CD4-positive, alpha-beta T cell treated with Interleukin-21 for 1 hour (primary cell): ENCODE results near the gene COL27A1.

Experiments
- DNase-seq: peaks from one replicate; pipeline ENCODE4 v3.0.0-alpha.2; 2020

COL27A1 gene

DNA sequence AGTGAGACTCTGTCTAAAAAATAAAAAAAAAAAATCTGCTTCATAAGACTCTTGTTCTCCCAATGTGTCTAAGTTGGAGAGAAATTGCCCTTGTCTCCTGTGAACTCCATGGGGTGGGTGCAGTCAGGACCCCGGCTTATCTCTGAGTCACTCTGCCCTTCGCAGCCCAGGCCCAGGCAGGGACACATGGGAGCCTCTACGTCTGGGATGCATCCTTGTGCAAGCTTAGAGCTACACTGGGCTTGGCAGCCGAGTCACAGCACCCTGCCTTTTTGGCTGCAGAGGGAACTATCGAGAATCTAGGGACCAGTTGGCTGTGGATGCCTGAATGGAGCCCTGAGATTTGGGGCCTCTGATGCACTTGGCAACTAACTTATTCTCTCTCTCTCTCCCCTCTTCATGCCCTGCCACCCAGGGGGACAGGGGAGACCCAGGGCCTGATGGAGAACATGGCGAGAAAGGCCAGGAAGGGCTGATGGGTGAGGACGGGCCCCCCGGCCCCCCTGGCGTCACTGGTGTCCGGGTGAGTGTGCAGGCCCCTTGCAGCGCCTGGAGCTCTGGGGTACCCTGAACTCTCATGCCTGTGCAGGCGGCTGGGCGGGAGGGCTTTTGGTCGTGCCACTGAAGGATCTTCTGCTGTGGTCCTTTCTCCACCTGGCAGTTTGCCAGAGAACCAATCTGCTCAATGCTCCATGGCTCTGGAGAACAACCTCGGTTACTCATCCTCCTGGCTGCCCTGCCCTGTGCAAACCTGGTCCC lies 120.1 kb downstream of the COL27A1 start:
- no peak for DNase-seq

GRCh38 chr9:114276908-114277821 lies 121.8 kb downstream of the COL27A1 start:
- no peak for DNase-seq

- DNase-seq = no peak
These were observed 123.0 kb downstream of the COL27A1 start for GRCh38 chr9:114278356-114278755.

- DNase-seq = no peak
These were observed 123.7 kb downstream of the COL27A1 start for GRCh38 chr9:114278881-114279570.

- no peak for DNase-seq
These were observed 124.4 kb downstream of the COL27A1 start for GRCh38 chr9:114279693-114280092.

- no peak for DNase-seq
These were observed 125.5 kb downstream of the COL27A1 start for GRCh38 chr9:114280636-114281472.

- DNase-seq = no peak
These were observed 126.3 kb downstream of the COL27A1 start for GRCh38 chr9:114281473-114282103.

- no peak for DNase-seq
These were observed 126.8 kb downstream of the COL27A1 start for GRCh38 chr9:114282104-114282485.

GRCh38 chr9:114282507-114282906 lies 127.2 kb downstream of the COL27A1 start:
- DNase-seq = no peak

DNA sequence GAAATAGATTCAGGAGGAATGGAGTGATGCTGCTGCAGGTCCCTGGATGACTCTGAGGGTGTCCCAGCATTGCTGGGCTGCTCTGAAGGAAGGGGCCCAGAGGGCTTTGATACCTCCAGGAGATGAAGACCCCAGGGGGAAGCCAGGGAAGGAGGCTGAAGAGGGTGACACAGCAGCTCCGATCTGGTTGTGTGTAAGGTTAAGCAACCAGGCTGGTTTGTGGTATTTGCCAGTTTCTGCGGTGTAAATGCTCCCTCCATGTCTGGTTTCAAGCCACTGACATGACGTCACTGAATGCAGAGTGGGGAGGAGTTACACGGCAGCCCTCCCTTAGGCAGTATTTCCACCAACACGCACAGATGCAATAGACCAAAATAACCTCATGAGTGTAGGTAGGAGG lies 127.6 kb downstream of the COL27A1 start:
- DNase-seq = peak; percentile 11

DNA sequence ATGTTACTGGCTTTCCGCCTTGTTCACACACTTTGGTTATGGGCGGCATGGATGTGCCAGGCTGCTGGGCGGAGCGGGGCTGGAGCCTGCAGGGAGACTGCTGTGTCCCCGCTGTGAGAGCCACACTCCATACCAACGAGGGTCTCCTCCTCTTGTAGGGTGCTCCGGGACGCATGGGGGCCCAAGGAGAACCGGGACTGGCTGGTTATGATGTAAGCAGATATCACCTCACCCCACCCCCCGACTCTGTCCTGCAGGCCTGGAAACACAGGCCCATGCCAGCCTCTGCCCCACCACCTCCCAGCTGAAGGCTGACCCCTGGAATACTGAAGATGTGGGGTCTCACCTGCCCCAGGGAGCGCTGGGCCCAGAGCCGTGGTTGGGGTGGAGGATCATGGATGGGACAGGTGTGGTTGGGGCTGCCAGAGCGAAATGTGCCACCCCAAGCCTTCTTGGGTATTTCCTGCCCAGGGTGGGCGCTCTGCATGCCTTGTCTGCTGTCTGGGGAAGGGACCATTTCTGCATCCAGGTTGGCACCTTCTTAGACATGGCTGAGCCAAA lies 128.3 kb downstream of the COL27A1 start:
- DNase-seq = no peak

DNA sequence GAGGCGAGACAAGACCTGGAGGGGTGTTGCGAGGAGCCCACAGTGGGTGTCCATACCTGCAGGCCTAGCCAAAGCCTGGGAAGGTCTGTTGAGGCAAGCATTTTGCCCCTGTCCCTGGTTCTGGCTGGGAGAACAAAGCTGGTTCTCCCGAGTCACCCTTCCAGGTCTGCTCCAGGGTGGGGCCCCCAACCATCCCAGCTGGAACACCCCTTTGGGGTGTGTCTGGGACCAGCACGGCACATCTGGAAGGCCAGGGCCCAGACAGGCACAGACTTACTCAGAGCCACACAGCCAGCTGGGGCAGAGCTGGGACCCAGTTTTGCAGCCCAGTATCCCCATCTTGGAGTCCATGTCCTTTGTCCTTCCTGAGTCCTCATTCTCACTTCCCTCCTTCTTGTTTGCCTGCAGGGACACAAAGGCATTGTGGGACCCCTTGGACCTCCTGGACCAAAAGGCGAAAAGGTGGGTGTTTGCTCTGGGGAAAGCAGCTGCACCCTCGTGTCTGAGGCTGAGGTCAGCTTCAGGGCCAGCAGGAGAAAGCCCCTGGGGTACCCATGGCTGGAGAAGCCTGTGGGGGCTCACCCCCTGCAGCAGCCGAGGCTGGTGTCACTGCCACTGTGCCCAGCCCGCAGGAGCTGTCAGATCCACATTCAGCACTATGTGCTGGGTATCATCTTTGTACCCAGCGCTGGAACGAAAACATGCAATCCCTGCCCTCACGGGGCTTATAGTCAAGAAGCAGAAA lies 129.2 kb downstream of the COL27A1 start:
- no peak for DNase-seq

GRCh38 chr9:114285166-114285867 lies 130.0 kb downstream of the COL27A1 start:
- no peak for DNase-seq

GRCh38 chr9:114286146-114286679 lies 130.9 kb downstream of the COL27A1 start:
- no peak for DNase-seq

DNA sequence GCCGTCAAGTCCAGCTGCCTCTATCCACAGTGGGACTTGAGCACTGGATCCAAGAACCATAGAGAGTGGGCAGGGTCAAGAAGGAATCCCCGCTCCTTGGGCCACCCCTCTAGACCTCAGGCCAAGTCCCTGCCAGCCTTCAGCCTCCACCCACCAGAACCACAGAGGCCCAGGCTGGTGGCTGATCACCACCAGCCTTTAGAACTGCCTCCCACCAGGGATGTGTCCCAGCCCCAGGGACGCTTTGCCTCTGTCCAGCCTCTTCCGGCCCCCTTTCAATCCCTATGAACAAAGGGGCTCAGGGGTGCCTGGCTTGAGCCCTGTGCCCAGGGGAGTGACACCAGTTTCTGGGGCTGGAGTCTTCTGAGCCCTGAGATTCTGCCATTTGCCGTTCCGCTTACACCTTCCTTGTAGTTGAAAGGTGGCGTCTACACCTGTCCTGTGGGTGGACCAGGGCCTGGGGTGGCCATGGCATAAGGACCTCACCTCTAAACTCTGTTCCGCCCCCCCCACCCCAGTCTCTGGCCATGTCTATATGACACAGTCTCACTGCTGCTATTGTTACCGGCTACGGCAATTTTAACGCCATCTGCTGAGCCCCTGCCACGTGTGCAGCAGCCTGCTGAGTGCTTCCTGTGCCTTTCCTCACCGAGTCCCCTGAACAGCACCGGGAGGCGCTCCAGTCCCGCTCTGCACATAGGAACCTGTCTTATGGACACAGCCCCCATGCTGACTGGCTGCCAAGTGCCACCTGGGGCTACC lies 131.8 kb downstream of the COL27A1 start:
- no peak for DNase-seq

- DNase-seq = no peak
These were observed 132.4 kb downstream of the COL27A1 start for GRCh38 chr9:114287763-114288192.

- DNase-seq = no peak
These were observed 133.1 kb downstream of the COL27A1 start for GRCh38 chr9:114288193-114289091.

DNA sequence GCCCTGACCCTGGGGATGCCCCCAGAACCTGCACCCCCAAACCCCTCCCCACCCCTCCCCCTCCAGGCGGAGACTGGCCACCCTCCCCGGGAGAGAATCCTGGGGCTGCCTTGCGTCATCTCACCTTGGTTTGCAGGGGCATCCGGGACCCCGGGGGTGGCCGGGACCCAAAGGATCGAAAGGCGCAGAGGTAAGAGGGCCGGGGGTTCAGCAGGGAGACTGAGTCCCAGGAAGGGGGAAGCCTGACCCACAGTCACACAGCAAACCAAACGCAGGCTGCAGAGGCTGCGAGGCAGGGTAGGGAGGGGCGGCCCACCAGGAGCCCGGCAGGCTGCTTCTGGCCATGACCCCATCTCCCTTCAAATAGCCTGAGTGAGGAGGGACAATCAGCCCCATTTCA lies 133.8 kb downstream of the COL27A1 start:
- DNase-seq = no peak
